Measurements from ENCODE around the gene FUCA1. TPM values are rescaled to one million over a fixed set of nuclear protein-coding genes. Genes with fewer than 3 reads are reported as not detected.

The FUCA1 gene
- total RNA-seq, 1 experiment from 2014 or later, result 20.3 TPM

GRCh38 chr1:23868557-23869016 lies 497 bp upstream of the FUCA1 start:
- POLR2A ChIA-PET (ENCODE audit: unreplicated experiment), result no interaction called here
- no peak overlapping the region for H3K27ac ChIP-seq (ENCODE audit: low read length)

DNA sequence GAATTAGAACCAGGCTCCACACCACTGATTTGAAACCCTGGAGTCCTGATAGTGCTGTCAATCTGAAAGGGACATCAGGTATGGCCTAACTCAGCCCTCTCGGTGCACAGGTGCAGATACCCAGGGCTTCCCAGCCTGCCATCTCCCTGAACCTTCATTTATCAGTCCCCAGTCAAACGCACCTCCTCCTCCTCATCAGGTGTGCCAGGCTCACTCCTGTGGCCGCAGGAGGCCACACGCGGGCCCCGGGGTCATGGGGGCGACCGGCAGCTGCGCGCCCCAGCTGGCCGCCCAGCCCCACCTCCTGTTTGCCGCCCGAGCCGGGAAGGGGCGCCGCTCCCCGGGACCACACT lies 572 bp downstream of the FUCA1 start:
- DNase-seq, result no peak
- intact Hi-C loops (cut with micrococcal nuclease), result loop anchor here (5.0 kb wide), 2 partner anchors 40 to 100 kb away; partner anchors contain the start of gene HMGCL
- no peaks in the 10 kb centered on the region for H3K9me2 ChIP-seq (replicated peaks; ENCODE audit: low read length)
- no peaks in the 10 kb centered on the region for H3K9me3 ChIP-seq (ENCODE audit: low read length)
- no peak overlapping the region for H3K27ac ChIP-seq (ENCODE audit: low read length)
- H3K4me3 ChIP-seq (ENCODE audit: low read length), result peak overlapping the region; percentile 82
- peaks cover 16% of the 10 kb centered on the region for H3K79me2 ChIP-seq (ENCODE audit: low read length)
- peaks cover 9% of the 10 kb centered on the region; the same call in 1 of the 2 replicates for H3K36me3 ChIP-seq (ENCODE audit: low read depth, low read length)
- peak; percentile 3; the same call in 1 of the 2 replicates for ATAC-seq
- no peaks in the 10 kb centered on the region for H3K27me3 ChIP-seq (ENCODE audit: low read length)
- peak overlapping the region; percentile 69 for H3K9ac ChIP-seq (ENCODE audit: low read length)
- ChIA-PET POLR2A (ENCODE audit: unreplicated experiment) (no interaction called here), CTCF (no interaction called here)
- peak overlapping the region; percentile 96 for H2AFZ ChIP-seq (ENCODE audit: low read length)
- peak overlapping the region; percentile 94 for H3K4me2 ChIP-seq (ENCODE audit: low read length)
- no peaks in the 10 kb centered on the region for H3F3A ChIP-seq (ENCODE audit: low read length, unreplicated experiment)
- H4K20me1 ChIP-seq (ENCODE audit: low read length), result no peaks in the 10 kb centered on the region
- no peak for TF ChIP-seq EZH2phosphoT487 (IDR thresholded peaks at IDR 0.05; ENCODE audit: borderline replicate concordance, low read length)
- TF ChIP-seq EZH2 (IDR thresholded peaks at IDR 0.05; ENCODE audit: low read length, unreplicated experiment), result no peak
- TF ChIP-seq CTCF (conservative IDR thresholded peaks at IDR 0.05; ENCODE audit: low read depth, low read length), result no peak
- no TSS peak for BruUV-seq (replicated peaks)
- peaks cover 35% of the 10 kb centered on the region for H3K4me1 ChIP-seq (ENCODE audit: insufficient read depth, low read length)

More at GRCh38 chr1:23868557-23869016, 497 bp upstream of the FUCA1 start:
- DNase-seq (no peak), ATAC-seq (peak; percentile 26)
- H3K9me2 ChIP-seq (replicated peaks; ENCODE audit: low read length), result no peaks in the 10 kb centered on the region
- no peaks in the 10 kb centered on the region for H3K9me3 ChIP-seq (ENCODE audit: low read length)
- H3K36me3 ChIP-seq (ENCODE audit: low read depth, low read length), result no peaks in the 10 kb centered on the region
- peaks cover 35% of the 10 kb centered on the region for H3K4me1 ChIP-seq (ENCODE audit: insufficient read depth, low read length)
- H3K4me2 ChIP-seq (ENCODE audit: low read length), result peak overlapping the region; percentile 94
- BruUV-seq (replicated peaks), result no TSS peak
- peak overlapping the region; percentile 82 for H3K4me3 ChIP-seq (ENCODE audit: low read length)
- CTCF ChIA-PET, result interaction anchor here (1.0 kb wide), 1 partner anchor 48 kb away, joined by 8 read pairs; no protein-coding TSS in a partner anchor
- intact Hi-C loops (cut with micrococcal nuclease), result loop anchor here (1.0 to 5.0 kb wide), 4 partner anchors 41 to 99 kb away; partner anchors contain the start of gene HMGCL
- no peaks in the 10 kb centered on the region for H4K20me1 ChIP-seq (ENCODE audit: low read length)
- H3K9ac ChIP-seq (ENCODE audit: low read length), result peak overlapping the region; percentile 36; the same call in 1 of the 2 replicates
- peaks cover 16% of the 10 kb centered on the region for H3K79me2 ChIP-seq (ENCODE audit: low read length)
- no peak for TF ChIP-seq EZH2phosphoT487 (IDR thresholded peaks at IDR 0.05; ENCODE audit: borderline replicate concordance, low read length)
- no peak; the same call in 1 of the 2 replicates for TF ChIP-seq CTCF (conservative IDR thresholded peaks at IDR 0.05; ENCODE audit: low read depth, low read length)
- TF ChIP-seq EZH2 (IDR thresholded peaks at IDR 0.05; ENCODE audit: low read length, unreplicated experiment), result no peak
- H3F3A ChIP-seq (ENCODE audit: low read length, unreplicated experiment), result no peaks in the 10 kb centered on the region
- peak overlapping the region; percentile 96 for H2AFZ ChIP-seq (ENCODE audit: low read length)
- no peaks in the 10 kb centered on the region for H3K27me3 ChIP-seq (ENCODE audit: low read length)

DNA sequence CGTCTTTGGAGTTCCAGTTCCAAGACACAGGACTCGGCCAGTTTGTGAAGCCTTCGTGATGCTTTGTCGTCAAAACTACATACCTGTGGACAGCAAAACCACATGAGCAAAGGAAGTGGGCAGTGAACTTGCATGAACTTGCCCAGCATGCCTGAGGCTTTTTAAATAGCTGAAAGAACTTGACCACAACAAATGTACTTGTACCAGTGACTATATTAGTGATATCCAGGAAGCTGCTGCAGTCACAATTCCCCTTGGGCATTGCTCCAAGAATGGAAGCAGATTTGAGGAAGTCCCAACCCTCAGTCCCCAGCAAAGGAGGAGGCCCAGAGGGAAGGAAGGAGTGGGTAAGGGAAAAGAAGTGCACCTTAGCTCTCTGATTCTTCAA lies 2.6 kb downstream of the FUCA1 start:
- H3K36me3 ChIP-seq (ENCODE audit: low read depth, low read length), result peaks cover 19% of the 10 kb centered on the region; the same call in 1 of the 2 replicates
- DNase-seq (peak; percentile 91), ATAC-seq (peak; percentile 27)
- H3K9ac ChIP-seq (ENCODE audit: low read length), result no peak overlapping the region; the same call in 1 of the 2 replicates
- BruUV-seq (replicated peaks), result no TSS peak
- H3K27ac ChIP-seq (ENCODE audit: low read length), result peak overlapping the region; percentile 78
- H3K27me3 ChIP-seq (ENCODE audit: low read length), result no peaks in the 10 kb centered on the region
- H3K4me3 ChIP-seq (ENCODE audit: low read length), result no peak overlapping the region
- ChIA-PET CTCF (no interaction called here), POLR2A (ENCODE audit: unreplicated experiment) (interaction anchor here (0.5 kb wide), 1 partner anchor 40 kb away, joined by 9 read pairs; no protein-coding TSS in a partner anchor)
- H4K20me1 ChIP-seq (ENCODE audit: low read length), result no peaks in the 10 kb centered on the region
- H3K4me2 ChIP-seq (ENCODE audit: low read length), result peak overlapping the region; percentile 94
- no peaks in the 10 kb centered on the region for H3K9me3 ChIP-seq (ENCODE audit: low read length)
- peaks cover 35% of the 10 kb centered on the region for H3K4me1 ChIP-seq (ENCODE audit: insufficient read depth, low read length)
- no peaks in the 10 kb centered on the region for H3K9me2 ChIP-seq (replicated peaks; ENCODE audit: low read length)
- no peaks in the 10 kb centered on the region for H3F3A ChIP-seq (ENCODE audit: low read length, unreplicated experiment)
- intact Hi-C loops (cut with micrococcal nuclease), result loop anchor here (5.0 kb wide), 2 partner anchors 38 to 102 kb away; partner anchors contain the start of gene HMGCL
- H3K79me2 ChIP-seq (ENCODE audit: low read length), result peaks cover 16% of the 10 kb centered on the region
- H2AFZ ChIP-seq (ENCODE audit: low read length), result no peak overlapping the region
- TF ChIP-seq EZH2 (IDR thresholded peaks at IDR 0.05; ENCODE audit: low read length, unreplicated experiment) (no peak), CTCF (conservative IDR thresholded peaks at IDR 0.05; ENCODE audit: low read depth, low read length) (no peak), EZH2phosphoT487 (IDR thresholded peaks at IDR 0.05; ENCODE audit: borderline replicate concordance, low read length) (no peak)

All from PC-3 (cell line).